ENCODE results near the gene MAML3. TPM values are rescaled to one million over a fixed set of nuclear protein-coding genes. Genes with fewer than 3 reads are reported as not detected.

MAML3 gene
- polyA plus RNA-seq, 3 donors = 16.4 to 16.8 (median 16.8) TPM

DNA sequence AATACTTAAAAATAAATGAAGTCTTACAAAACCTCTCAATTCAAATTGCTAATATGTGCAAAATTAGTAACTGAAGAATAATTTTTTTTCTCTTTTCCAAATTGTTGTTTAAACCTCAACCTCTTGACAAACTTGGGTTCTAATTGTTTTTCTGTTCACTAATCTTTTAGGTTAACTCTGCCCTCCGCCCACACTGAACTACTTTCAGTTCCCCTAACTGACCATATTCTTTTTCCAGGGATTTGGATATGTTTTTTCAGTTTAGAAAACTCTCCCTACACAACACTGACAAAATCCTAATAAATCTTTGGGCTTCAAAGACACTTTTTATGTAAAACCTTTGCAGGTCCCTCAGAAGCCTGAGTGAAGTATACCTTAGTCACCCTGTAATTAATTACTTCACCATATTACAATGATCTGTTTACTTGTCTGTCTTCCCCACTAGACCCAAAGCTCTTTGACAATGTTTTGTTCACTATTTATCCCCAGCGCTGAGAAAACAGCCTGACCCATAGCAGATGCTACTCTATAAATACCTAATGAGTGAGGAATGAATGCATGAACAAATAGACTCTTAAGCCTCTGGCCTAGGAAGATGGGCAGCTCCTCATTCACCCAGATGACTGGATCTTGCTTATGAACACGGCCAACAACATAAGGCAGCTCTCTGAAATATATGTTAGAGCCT lies 134.9 kb downstream of the MAML3 start:
- no peak for DNase-seq (ENCODE audit: low read depth in 3 of 3, low spot score in 2 of 3)

DNA sequence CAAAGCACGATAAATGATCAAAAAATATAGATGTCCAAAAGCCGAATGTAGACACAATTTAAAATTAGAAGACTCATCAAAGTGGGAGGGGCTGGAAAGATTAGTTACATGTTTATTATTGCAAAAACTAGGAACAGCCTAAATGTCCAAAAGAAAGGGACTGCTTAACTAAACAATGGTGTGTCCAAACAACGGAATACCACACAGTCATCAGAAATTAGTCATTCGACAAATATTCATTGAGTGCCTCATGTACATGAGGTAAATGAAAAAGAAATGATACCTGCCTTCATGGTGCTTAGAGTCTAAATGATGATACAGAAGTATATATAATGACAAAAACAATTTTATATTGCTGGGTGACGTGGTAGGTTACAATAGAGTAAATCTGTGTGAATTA lies 139.7 kb downstream of the MAML3 start:
- DNase-seq (ENCODE audit: low read depth in 3 of 3, low spot score in 2 of 3) = no peak

GRCh38 chr4:140012688-140013486 lies 141.1 kb downstream of the MAML3 start:
- peak in 2 of 3 donors; percentile 29 to 36 for DNase-seq (ENCODE audit: low read depth in 3 of 3, low spot score in 2 of 3)

DNA sequence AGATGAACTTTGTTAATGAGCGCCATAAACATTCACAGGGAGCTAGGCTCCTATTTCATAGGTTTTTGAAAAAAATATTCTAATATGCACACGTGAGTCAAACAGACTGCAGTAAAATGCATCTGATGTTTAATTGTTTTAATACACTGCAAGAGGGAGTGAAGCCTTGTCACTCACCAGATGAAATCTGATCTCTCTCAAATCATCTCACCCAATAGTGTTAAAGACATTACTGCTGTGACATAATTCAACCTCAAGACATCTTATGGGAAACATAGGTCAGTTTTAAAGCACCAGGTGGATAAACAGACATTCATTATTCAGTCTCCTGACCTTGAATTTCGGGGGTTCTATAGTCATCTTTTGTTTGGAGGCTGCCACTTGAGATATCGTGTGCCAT lies 148.3 kb downstream of the MAML3 start:
- peak in 2 of 3 donors; percentile 27 to 45 for DNase-seq (ENCODE audit: low read depth in 3 of 3, low spot score in 2 of 3)

DNA sequence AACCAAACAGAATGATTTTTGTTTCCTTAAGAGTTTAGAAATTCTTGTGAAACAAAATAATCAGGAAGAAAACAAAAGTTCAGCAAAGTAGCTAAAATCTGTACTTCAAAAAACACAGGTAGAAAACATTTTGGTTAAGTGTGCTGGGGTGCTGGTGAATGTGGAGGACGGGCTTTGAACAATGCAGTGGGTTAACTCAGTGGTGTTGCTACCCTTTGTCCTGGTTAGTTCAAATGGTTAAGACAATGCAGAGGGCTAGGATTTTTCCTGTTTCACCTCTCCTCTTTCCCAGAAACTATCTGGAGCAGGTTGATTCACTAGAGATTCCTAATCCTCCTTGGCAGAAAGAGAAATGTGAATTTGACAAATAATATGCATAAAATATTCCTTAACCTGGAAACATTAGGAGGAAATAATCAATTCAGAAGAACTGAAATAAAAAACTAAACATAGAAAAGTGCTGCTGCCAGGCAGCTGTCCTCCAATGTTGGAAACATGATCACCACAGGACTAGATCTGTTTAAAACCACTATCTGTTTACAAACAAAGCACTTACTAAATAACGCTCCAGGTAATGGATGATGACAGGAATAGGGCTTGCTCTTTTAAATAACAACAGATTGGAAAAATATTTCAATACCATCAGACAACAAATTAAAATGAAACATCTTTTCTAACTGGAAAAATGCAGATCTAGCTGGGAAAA lies 148.9 kb downstream of the MAML3 start:
- DNase-seq (ENCODE audit: low read depth in 3 of 3, low spot score in 2 of 3) = no peak

DNA sequence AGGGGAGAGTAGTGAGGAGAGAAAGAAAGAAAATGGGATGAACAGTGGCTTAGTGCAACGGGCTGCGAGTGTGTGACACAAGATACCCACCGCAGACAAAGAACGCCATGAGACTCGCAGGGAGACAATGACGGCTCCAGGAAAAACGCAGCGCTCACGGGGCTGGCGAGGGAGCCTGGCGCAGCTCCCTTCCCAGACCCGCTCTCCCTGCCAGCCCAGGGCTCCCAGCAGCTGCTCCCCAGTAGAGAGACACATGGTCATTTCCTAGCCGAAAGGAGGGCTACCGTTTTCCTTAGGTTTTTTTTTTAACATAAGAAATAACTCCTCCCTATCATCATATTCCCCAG lies 149.5 kb downstream of the MAML3 start:
- DNase-seq (ENCODE audit: low read depth in 3 of 3, low spot score in 2 of 3) = peak in 1 of 3 donors; percentile 17

DNA sequence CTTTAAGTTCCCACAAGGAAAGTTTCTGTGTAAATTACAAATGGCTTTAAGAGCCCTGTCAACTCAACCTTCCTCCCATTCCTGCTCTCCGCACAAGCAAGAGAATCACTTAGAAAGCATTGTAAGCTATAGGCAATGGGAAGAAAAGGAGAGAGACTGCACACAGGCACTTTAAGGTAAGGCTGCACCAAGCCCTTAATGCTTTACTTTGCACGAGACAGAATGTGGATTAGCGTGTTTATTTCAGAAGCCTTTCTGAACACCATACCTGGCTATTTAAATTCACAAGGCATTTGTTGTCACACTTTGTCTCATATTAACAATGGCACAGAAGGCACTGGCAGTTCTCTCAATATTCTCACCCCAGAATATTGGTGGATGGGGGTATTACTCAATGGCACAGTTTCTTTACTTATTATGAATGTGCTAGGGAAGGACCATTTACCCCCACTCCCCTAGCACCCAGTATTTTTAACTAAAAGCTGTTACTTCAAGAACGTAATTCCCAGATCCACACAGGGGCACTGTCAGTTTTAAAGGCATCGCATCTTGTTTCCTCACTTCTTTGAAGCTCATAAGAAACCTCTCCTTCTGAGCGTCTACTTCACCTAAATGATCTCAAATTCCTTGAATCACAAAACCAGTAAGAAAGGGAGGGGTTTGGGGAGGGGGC lies 150.0 kb downstream of the MAML3 start:
- peak in 1 of 3 donors; percentile 27 for DNase-seq (ENCODE audit: low read depth in 3 of 3, low spot score in 2 of 3)

DNA sequence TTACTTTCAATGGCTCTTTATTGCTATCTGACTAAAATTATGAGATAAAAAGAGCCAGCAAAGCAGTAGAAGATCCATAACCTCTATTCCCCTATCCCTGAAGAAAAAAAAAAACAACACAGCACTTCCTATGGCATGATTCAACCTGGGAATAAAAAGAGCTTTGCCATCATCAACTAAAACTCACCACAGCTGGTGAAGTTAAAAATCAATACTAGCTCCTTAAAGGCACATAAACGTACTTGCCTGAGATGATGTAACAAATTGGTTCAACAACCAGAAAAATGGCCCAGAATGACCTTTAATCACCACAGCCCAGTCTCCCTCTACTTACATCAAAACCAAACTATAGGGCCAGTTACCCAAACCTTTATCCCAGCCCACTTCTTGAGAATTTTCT lies 153.8 kb downstream of the MAML3 start:
- DNase-seq (ENCODE audit: low read depth in 3 of 3, low spot score in 2 of 3) = no peak

GRCh38 chr4:139988863-139989765 lies 164.9 kb downstream of the MAML3 start:
- DNase-seq (ENCODE audit: low read depth in 3 of 3, low spot score in 2 of 3) = no peak

DNA sequence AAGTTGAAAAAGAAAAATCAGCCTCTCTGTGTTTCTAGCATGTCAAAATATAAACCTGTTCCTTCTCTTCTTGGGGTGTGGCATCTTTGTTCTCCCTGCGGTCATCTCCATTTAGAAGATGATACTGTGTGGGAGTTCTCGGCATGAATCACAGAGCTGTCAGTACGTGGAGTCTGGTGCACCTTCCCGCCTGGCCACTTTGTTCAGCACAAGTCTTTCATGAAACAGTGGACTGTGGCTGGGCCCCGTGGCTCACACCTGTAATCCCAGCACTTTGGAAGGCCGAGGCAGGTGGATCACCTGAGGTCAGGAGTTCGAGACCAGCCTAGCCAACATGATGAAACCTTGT lies 166.5 kb downstream of the MAML3 start:
- DNase-seq (ENCODE audit: low read depth in 3 of 3, low spot score in 2 of 3) = no peak

DNA sequence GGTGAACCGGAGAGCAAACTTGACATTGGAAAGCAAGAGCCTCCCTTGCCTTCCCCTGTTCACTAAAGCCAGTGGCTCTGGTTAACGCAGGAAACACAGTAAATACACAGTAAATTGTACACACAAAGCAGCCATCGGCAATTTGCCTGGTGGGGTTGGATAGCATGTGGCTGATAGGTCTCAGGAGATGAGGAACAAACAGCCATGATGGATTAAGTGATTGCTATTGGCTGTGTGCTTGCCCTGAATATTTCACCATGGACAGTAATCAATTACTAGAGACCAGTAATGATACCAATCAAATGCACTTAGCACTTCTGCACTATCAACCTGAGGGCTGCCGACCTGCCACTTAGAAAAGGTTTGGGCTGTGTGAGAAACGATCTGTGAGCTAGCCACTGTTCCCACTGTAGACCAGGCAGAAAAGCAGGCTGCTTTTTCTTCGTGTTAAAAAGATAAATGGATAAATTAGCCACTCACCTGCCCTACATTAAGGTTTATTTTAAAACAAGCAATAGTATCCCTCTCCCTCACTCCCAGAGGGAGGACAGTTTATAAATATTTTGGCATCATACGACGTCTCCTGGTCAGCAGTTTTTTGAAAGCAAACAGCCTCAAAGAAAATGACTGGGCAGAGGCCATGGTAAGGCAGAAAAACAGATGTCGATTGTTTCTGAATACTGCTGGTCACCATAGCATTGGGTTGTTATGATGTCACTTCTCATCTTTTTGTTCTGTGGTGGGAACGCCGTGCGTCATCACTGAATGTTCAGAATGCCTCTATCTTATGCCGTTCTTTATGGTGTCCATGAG lies 167.1 kb downstream of the MAML3 start:
- no peak for DNase-seq (ENCODE audit: low read depth in 3 of 3, low spot score in 2 of 3)

DNA sequence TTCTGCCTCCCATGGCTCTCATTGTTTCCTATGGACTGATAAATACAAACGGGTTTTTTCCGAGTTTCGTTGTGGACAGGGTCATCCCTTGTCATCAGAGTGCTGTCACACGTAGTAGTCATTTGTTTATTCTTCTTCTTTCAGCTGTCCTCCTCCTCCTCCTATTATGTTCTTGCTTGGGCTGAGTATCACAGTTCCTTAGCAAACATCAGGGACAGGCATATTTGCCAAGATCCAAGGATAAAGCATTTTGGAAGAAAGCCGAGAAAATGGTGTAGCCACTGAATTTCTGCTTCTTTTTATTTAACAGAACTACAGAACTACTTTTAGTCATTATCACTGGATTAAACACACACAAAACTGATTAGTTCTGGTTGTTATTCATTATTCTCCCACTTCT lies 167.9 kb downstream of the MAML3 start:
- no peak for DNase-seq (ENCODE audit: low read depth in 3 of 3, low spot score in 2 of 3)

GRCh38 chr4:139985401-139985800 lies 168.6 kb downstream of the MAML3 start:
- DNase-seq (ENCODE audit: low read depth in 3 of 3, low spot score in 2 of 3) = no peak

GRCh38 chr4:139984471-139984870 lies 169.5 kb downstream of the MAML3 start:
- no peak for DNase-seq (ENCODE audit: low read depth in 3 of 3, low spot score in 2 of 3)

DNA sequence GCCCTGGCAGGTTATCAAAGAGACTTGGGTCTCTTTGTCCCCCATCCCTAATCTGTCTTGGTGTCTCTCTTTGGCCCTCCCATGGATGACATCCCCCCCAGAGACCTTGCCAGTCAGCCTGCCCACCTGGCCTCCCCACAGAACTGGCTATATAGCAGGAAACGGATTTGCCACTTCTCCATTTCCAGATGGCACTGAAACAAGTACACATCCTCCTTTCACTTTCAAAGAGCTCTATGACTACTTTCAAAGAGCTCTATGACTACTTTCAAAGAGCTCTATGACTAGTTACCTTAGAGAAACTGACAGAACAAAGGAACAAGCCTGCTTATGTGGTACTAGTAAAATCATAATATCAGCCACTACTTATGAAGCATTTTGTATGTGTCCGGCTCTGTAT lies 175.3 kb downstream of the MAML3 start:
- no peak for DNase-seq (ENCODE audit: low read depth in 3 of 3, low spot score in 2 of 3)

DNA sequence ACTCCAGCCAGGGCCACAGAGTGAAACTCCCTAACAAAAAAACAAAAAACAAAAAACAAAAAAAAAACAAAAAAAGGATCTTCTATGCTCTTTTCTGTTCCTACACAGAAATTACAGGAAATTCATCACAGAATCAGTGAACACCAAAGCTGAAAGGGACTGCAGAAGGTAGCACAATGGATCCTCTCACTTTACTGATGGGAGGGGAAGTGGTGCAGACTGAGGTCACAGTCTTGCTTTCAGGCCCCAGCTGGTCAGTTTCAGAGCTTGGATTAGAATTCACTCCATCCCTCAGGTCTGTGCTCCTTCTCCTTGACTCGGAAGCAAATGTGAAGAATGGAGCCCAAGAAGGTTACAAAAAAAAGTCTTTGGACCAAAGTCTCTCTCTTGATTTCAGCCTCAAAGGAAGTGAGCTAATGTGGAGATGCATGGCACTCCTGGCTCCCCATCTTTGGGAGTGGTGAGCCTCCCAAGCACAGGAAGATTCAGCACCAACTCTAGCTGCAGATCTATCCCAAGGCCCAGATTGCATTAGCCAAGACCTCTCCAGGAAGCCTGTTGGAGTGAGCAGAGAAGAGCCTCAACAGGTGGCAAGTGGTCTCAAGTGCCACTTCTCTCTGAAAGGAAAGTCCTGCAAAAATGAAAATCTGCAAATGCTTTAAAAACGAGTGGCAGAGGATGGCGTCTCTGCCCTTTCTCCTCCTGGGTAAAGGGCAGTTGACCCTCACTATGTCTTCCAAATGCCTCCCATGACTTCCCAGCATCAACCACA lies 176.0 kb downstream of the MAML3 start:
- DNase-seq (ENCODE audit: low read depth in 3 of 3, low spot score in 2 of 3) = no peak

DNA sequence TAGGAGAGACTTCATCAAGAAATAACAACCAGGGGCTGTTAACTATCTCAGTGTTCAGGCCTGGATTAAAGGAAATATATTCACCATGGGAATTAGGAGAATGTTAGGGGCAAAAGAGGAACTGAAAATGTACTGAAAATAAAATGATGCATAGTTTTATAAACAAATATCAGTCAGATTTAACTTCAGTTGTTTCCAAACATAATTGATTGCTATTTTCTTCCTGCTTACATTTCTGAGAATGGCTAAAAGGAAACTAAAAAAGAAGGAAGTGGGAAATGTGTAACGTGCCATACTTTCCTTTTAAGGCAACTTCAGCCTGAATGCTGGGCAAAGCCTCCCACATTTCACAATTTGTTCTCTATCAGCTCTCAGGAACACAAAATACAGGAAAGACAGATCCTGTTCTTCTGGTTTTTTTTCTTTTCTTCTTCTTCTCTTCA lies 178.1 kb downstream of the MAML3 start:
- no peak for DNase-seq (ENCODE audit: low read depth in 3 of 3, low spot score in 2 of 3)

DNA sequence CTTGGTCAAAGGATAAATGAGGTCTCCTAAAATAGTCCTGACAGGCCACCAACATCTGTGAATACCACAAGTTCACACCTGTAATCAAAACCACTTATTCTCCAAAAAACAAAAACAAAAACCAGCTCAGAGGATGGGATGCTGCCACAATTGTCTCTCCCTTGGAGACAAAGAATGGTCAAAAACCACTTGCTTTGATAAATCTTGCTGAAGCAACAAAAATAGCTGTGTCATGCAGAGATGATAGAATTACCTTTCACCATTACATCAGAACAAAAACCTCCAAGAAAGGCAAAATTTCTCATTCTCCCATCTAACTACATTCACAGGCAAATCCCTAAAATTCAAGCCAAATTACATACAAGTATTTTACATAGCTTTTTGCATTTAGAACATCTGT lies 180.4 kb downstream of the MAML3 start:
- DNase-seq (ENCODE audit: low read depth in 3 of 3, low spot score in 2 of 3) = no peak

DNA sequence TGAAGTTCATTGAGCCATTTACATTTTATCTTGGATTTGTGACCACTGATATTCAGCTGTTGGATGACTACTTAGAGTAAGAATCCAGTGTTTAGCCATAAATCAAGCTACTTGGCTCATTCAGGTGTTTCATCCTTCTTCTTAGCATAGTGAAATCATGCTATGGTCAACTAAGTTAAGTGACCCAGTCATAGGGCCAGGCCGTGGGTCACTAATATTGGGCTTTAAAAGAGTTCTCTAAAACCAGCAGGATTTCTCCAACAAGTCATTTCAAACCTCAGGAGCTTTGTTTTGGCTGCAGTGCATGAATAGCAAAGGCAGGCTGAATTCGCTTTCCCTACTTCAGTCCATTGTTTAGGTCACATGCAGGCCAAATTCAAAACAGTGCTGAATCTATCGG lies 181.0 kb downstream of the MAML3 start:
- DNase-seq (ENCODE audit: low read depth in 3 of 3, low spot score in 2 of 3) = no peak
